Activated B cell treated with CpG ODN at 0.5 μM for 24 hours (primary cell): ENCODE results near the gene COQ2. TPM values are rescaled to one million over a fixed set of nuclear protein-coding genes. Genes with fewer than 3 reads are reported as not detected.
A peak's percentile ranks its signal among the peaks of the same experiment; 100 is the strongest.
"Not testable (repeated sequence)": the region's sequence is repeated elsewhere in the genome, so short reads cannot be mapped to it uniquely, and the experiment has no call there.

Experiments used
- ATAC-seq: fragments of 200-7000 bp; cut with Tn5 transposase; one replicate; pipeline ENCODE4 v1.10.0; 2021; ENCODE audit warnings: low read depth, mild to moderate bottlenecking, moderate library complexity
- CTCF ChIA-PET: fragments of 350-600 bp; sonication (Branson Sonifier 250); formaldehyde crosslinking; loops from one replicate; lab custom pipeline; 2021; ENCODE audit warnings: antibody characterized with exemption; lab: Charles Lee
- POLR2A ChIA-PET: fragments of 350-600 bp; sonication (Branson Sonifier 250); formaldehyde crosslinking; loops from one replicate; lab custom pipeline; 2021; ENCODE audit warnings: antibody characterized with exemption; lab: Charles Lee
- DNase-seq: peaks from one replicate; pipeline ENCODE4 v3.0.0; 2022
- H3K27ac Mint-ChIP-seq: one replicate; pipeline ENCODE4 v1.8.0; 2020; ENCODE audit warnings: mixed read lengths
- H3K27me3 Mint-ChIP-seq: one replicate; pipeline ENCODE4 v1.8.0; 2021; ENCODE audit warnings: mixed read lengths
- H3K36me3 Mint-ChIP-seq: one replicate; pipeline ENCODE4 v1.8.0; 2021; ENCODE audit warnings: low read depth, mixed read lengths
- H3K4me1 Mint-ChIP-seq: one replicate; pipeline ENCODE4 v1.8.0; 2021; ENCODE audit warnings: mixed read lengths
- H3K4me3 Mint-ChIP-seq: one replicate; pipeline ENCODE4 v1.8.0; 2020; ENCODE audit warnings: mild to moderate bottlenecking, mixed read lengths
- H3K9me3 Mint-ChIP-seq: one replicate; pipeline ENCODE4 v1.8.0; 2020; ENCODE audit warnings: mixed read lengths
- CTCF ChIP-seq: fragments of 200-600 bp; IDR thresholded peaks from one replicate; pipeline ENCODE4 v1.8.0; 2022; ENCODE audit warnings: antibody characterized with exemption, mild to moderate bottlenecking
- intact Hi-C: fragments of 100-400 bp; cut with micrococcal nuclease; formaldehyde crosslinking; loops from one replicate; pipeline ENCODE4 v1.15.1; 2024
- total RNA-seq: library from RNA; stranded (reverse); gene quantifications from 2 replicates; pipeline ENCODE4 v1.2.3, GENCODE V29; 2022

The COQ2 gene
- total RNA-seq, 1 donor from 2014 or later: 18.8 TPM

DNA sequence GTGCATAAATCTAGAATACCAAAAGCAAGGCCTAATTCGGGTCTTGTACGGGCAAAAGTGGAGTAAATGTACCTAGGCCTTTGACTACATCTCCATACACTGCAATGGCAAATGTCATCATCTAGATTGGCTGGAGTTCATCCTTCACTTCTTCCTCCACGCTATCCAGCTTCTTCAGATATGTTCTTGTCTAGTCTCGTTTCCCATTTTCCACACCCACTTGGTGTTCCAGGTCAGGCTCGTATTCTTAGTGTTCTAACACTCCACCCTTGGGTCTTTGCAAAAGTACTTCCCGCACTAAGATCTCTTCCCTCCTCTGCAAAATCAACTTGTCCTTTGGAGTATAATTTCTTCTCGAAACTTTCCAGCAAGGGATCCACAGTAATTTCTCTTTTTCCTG lies 1.4 kb downstream of the COQ2 start:
- no peak for TF ChIP-seq CTCF
- ATAC-seq (no peak), DNase-seq (no peak)
- Mint-ChIP-seq H3K27me3 (no peaks in the 10 kb centered on the region), H3K9me3 (no peaks in the 10 kb centered on the region), H3K27ac (peak overlapping the region; percentile 84), H3K4me1 (peaks cover 35% of the 10 kb centered on the region), H3K4me3 (peak overlapping the region; percentile 84), H3K36me3 (peaks cover 17% of the 10 kb centered on the region)
- POLR2A ChIA-PET: interaction anchor here (1.1 to 4.3 kb wide), 8 partner anchors 10 to 299 kb away, joined by 3 to 38 read pairs (median 5); no protein-coding TSS in a partner anchor
- CTCF ChIA-PET: interaction anchor here (0.6 to 5.5 kb wide), 14 partner anchors 8 to 248 kb away, joined by 3 to 66 read pairs (median 6); partner anchors contain the start of gene COPS4
- intact Hi-C loops: loop anchor here (5.0 kb wide), 2 partner anchors 821 to 911 kb away; partner anchors contain the start of gene HNRNPD

- H3K27me3 Mint-ChIP-seq: no peaks in the 10 kb centered on the region
- H3K36me3 Mint-ChIP-seq: peaks cover 22% of the 10 kb centered on the region
- CTCF ChIA-PET: interaction anchor here (0.6 to 5.5 kb wide), 18 partner anchors 8 to 430 kb away, joined by 3 to 66 read pairs (median 4); no protein-coding TSS in a partner anchor
- no peaks in the 10 kb centered on the region for H3K9me3 Mint-ChIP-seq
- TF ChIP-seq CTCF: peak; percentile 90
- peak overlapping the region; percentile 79 for H3K27ac Mint-ChIP-seq
- no peak for DNase-seq
- H3K4me3 Mint-ChIP-seq: peak overlapping the region; percentile 39
- intact Hi-C loops: loop anchor here (1.0 to 5.0 kb wide), 9 partner anchors 9 to 910 kb away; partner anchors contain the start of gene HNRNPD
- POLR2A ChIA-PET: interaction anchor here (0.6 to 4.3 kb wide), 7 partner anchors 15 to 420 kb away, joined by 3 to 38 read pairs (median 5); partner anchors contain the start of gene COPS4
- ATAC-seq: no peak
- peaks cover 39% of the 10 kb centered on the region for H3K4me1 Mint-ChIP-seq
Observed at GRCh38 chr4:83282049-83282535, 2.5 kb downstream of the COQ2 start.

DNA sequence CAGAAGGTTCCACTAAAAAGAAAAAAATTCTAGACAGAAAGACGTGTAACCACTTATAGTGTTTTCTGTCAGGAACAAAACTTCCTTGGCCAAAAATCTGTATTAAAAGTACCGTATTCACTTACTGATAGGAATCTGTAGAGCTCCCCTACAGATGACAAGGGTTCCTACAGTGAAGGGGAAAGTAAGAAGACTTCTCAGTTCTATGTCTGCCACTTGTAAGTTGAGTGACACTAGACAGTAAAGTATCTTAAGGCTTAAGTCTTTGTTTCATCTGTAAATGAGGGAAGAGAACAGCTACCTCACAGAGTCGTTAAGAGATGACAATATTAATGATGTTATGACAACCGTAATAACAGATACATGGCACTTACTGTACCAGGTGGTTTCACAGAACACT lies 3.3 kb downstream of the COQ2 start:
- Mint-ChIP-seq H3K4me1 (peaks cover 46% of the 10 kb centered on the region), H3K9me3 (no peaks in the 10 kb centered on the region), H3K27ac (no peak overlapping the region), H3K27me3 (no peaks in the 10 kb centered on the region), H3K36me3 (peaks cover 27% of the 10 kb centered on the region), H3K4me3 (no peak overlapping the region)
- DNase-seq (no peak), ATAC-seq (no peak)
- POLR2A ChIA-PET: interaction anchor here (0.9 to 4.3 kb wide), 7 partner anchors 14 to 852 kb away, joined by 3 to 38 read pairs (median 5); partner anchors contain the start of gene COPS4
- CTCF ChIA-PET: interaction anchor here (0.7 to 5.5 kb wide), 20 partner anchors 9 to 379 kb away, joined by 3 to 66 read pairs (median 4); partner anchors contain the start of genes COPS4 and HELQ
- intact Hi-C loops: loop anchor here (5.0 kb wide), 2 partner anchors 819 to 909 kb away; partner anchors contain the start of gene HNRNPD
- no peak for TF ChIP-seq CTCF

DNA sequence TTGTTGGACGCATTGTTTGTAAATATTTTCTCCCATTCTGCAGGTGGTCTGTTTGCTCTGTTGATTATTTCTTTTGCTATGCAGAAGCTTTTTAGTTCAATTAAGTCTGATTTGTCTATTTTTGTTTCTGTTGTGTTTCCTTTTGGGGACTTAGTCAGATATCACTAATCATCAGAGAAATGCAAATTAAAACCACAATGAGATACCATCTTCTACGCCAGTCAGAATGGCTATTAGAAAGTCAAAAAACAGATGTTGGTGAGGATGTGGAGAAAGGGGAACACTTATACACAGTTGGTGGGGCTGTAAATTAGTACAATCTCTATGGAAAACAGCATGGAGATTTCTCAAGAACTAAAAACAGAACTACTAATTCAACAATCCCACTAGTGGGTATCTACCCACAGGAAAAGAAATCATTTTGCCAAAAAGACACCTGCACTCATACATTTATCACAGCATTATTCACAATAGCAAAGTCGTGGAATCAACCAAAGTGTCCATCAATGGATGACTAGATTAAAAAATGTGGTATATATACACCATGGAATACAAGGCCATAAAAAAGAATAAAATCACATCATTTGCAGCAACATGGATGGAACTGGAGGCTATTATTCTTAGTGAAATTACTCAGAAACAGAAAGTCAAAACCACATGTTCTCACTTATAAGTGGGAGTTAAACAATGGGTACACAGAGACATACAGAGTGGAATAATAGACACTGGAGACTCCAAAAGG lies 8.1 kb downstream of the COQ2 start:
- H3K9me3 Mint-ChIP-seq: no peaks in the 10 kb centered on the region
- peaks cover 54% of the 10 kb centered on the region for H3K4me1 Mint-ChIP-seq
- no peak for TF ChIP-seq CTCF
- peak overlapping the region; percentile 59 for H3K4me3 Mint-ChIP-seq
- H3K27ac Mint-ChIP-seq: peak overlapping the region; percentile 89
- POLR2A ChIA-PET: interaction anchor here (0.6 to 2.0 kb wide), 4 partner anchors 8 to 202 kb away, joined by 3 to 10 read pairs (median 6); partner anchors contain the start of gene COQ2
- peaks cover 33% of the 10 kb centered on the region for H3K36me3 Mint-ChIP-seq
- intact Hi-C loops: loop anchor here (1.0 kb wide), 1 partner anchor 10 kb away; no protein-coding TSS in a partner anchor
- CTCF ChIA-PET: interaction anchor here (1.4 kb wide), 1 partner anchor 202 kb away, joined by 3 read pairs; no protein-coding TSS in a partner anchor
- ATAC-seq: peak; percentile 57
- no peak for DNase-seq
- H3K27me3 Mint-ChIP-seq: no peaks in the 10 kb centered on the region

DNA sequence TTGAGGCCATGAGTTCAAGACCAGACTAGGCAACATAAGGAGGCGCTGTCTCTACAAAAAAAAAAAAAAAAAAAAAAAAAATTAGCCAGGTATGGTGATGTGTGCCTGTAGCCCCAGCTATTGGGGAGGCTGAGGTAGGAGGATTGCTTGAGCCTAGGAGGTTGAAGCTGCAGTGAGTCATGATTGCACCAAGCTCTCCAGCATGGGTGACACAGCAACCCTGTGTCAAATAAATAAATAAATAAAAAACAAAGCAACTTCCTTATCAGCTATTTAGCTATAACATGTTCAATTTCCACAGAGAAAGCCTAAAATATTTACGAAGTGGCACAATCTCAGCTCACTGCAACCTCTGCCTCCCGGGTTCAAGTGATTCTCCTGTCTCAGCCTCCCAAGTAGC lies 10.7 kb downstream of the COQ2 start:
- H3K4me1 Mint-ChIP-seq: peaks cover 47% of the 10 kb centered on the region
- intact Hi-C loops: loop anchor here (1.0 kb wide), 1 partner anchor 8 kb away; no protein-coding TSS in a partner anchor
- ATAC-seq, H3K9me3 Mint-ChIP-seq, H3K27me3 Mint-ChIP-seq, H3K4me3 Mint-ChIP-seq, DNase-seq: not testable (repeated sequence)
- peak overlapping the region; percentile 77 for H3K27ac Mint-ChIP-seq
- ChIA-PET CTCF (interaction anchor here (1.0 to 1.7 kb wide), 6 partner anchors 8 to 128 kb away, joined by 3 to 11 read pairs (median 4); no protein-coding TSS in a partner anchor), POLR2A (interaction anchor here (0.9 to 1.0 kb wide), 2 partner anchors 17 to 164 kb away, joined by 3 read pairs; no protein-coding TSS in a partner anchor)
- peaks cover 49% of the 10 kb centered on the region for H3K36me3 Mint-ChIP-seq
